ENCODE data around the gene KIAA0232. TPM values are rescaled to one million over a fixed set of nuclear protein-coding genes. Genes with fewer than 3 reads are reported as not detected.

KIAA0232 gene
- total and polyA plus RNA-seq, 10 donors, result 3.2 to 50.6 (median 34.5) TPM

GRCh38 chr4:6898763-6899162 is 116.2 kb downstream of the KIAA0232 start:
- peaks cover 0 to 32% (median 16%) of the 10 kb centered on the region in 6 donors for H3K4me1 ChIP-seq
- intact Hi-C loops (cut with DNase I; ENCODE audit: low total_unique reads), result no loop called here
- 52 to 71% (median 65%) methylated on average over 3 of the region's 3 CpGs for WGBS, 5 donors
- H3K9me3 ChIP-seq, result no peaks in the 10 kb centered on the region
- no peaks in the 10 kb centered on the region for H3K36me3 ChIP-seq
- H3K27me3 ChIP-seq (replicated peaks in 1 of 7), result no peaks in the 10 kb centered on the region
- peak overlapping the region; percentile 35 to 80 (median 62) for H3K27ac ChIP-seq
- peak; percentile 18 for DNase-seq
- no peak for TF ChIP-seq POLR2A (IDR thresholded peaks at IDR 0.05)
- no peak for TF ChIP-seq POLR2AphosphoS5 (IDR thresholded peaks at IDR 0.05)
- TF ChIP-seq CTCF (IDR thresholded peaks at IDR 0.05 in 8 of 11, conservative IDR thresholded peaks at IDR 0.05 in 3 of 11), result no peak
- H3K4me3 ChIP-seq, result no peak overlapping the region

DNA sequence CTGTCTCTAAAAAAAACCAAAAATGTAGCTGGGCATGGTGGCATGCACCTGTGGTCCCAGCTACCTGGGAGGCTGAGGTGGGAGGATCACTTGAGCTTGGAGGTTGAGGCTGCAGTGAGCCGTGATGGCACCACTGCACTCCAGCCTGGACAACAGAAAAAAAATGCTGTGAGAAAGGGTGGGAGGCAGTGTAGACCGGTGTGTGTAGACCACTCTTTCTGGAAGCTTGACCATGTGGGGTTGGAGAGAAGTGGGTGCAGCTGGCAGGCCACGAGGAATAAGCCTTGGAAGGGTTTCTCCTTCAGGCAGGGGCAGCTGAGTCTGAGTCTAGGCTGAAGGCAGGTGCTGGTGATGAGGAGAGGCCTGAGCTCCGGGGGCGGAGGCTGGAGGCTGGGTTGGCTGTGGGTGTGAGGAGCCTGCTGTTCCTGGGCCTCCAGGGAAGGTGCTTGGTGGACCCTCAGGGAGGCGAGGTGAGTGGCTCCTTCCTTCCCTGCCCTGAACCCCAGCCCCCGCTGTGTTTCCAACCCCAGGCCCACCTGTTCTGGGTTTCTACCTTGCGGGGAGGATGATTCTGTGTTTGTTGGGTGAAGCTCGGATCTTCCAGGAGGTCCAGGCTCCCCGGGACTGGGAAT is 117.8 kb downstream of the KIAA0232 start:
- 92 to 97% (median 96%) methylated on average over 10 of the region's 10 CpGs for WGBS, 5 donors
- intact Hi-C loops (cut with DNase I; ENCODE audit: low total_unique reads), result no loop called here

DNA sequence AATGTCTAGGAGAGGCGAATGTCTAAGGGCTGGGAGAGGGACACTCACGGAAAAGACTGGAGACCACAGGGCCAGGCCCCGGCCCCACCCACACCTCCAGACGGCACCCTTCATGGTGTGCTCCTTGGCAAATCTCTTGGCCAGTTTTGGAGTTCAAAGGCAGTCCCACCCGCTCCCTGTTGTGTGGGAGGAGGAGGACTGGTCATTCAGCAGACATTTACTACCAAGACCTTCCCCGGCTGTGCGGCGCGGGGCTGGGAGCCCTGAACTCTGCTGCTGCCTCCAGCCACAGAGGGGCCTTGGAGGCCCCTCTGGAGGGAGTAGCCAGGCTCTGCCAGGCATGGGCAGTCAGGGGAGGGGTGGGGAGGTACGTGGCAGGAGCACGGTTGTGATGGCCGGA is 118.4 kb downstream of the KIAA0232 start:
- Histone ChIP-seq H3K36me3 (no peaks in the 10 kb centered on the region), H3K4me1 (peaks cover 0 to 26% (median 12%) of the 10 kb centered on the region in 6 donors), H3K27me3 (replicated peaks in 1 of 7) (no peaks in the 10 kb centered on the region), H3K4me3 (no peak overlapping the region), H3K27ac (no peak overlapping the region), H3K9me3 (no peaks in the 10 kb centered on the region)
- peak; percentile 75 for DNase-seq
- WGBS, 5 donors, result 87 to 96% (median 93%) methylated on average over 12 of the region's 12 CpGs
- TF ChIP-seq POLR2AphosphoS5 (IDR thresholded peaks at IDR 0.05), result no peak
- TF ChIP-seq POLR2A (IDR thresholded peaks at IDR 0.05), result no peak
- no peak for TF ChIP-seq CTCF (IDR thresholded peaks at IDR 0.05 in 8 of 11, conservative IDR thresholded peaks at IDR 0.05 in 3 of 11)
- intact Hi-C loops (cut with DNase I; ENCODE audit: low total_unique reads), result no loop called here

More for the DNA sequence above, 117.8 kb downstream of the KIAA0232 start:
- Histone ChIP-seq H3K4me3 (no peak overlapping the region), H3K36me3 (no peaks in the 10 kb centered on the region), H3K27ac (peak overlapping the region in 6 of 8 donors; percentile 43 to 80 (median 64)), H3K9me3 (no peaks in the 10 kb centered on the region), H3K4me1 (peaks cover 0 to 26% (median 12%) of the 10 kb centered on the region in 6 donors), H3K27me3 (replicated peaks in 1 of 7) (no peaks in the 10 kb centered on the region)
- peak; percentile 69 for DNase-seq
- no peak for TF ChIP-seq POLR2AphosphoS5 (IDR thresholded peaks at IDR 0.05)

DNA sequence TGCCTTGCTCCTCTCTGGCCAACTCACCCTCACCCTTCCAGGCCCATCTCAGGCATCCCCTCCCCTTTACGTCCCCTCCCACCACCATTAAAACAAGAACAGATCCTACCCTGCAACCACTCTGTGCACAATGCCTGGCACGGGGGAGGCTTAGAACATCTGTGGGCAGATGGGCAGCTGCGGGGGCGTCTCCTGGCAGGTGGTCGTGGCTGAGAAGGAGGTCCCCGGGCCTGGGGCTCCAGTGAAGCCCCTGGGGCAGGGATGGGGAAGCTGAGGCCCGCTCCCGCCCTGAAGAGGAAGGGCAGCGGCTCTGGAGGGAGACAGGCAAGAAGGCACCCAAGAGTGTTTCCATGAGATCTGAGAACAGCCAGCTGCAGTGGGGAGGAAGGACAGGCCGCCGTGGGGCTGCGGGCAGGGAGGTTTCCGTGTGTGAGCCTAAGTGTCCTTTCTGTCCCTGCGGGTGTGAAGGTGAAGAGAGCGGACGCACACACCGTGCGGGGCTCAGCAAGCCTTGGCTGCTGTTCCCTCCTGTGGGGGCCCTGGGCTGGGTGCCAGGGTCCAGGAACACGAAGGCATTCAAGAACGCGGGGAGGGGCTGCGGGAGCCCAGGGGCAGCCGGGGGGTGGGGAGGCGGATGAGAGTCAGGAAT is 119.3 kb downstream of the KIAA0232 start:
- TF ChIP-seq POLR2A (IDR thresholded peaks at IDR 0.05) (no peak), CTCF (IDR thresholded peaks at IDR 0.05 in 8 of 11, conservative IDR thresholded peaks at IDR 0.05 in 3 of 11) (no peak), POLR2AphosphoS5 (IDR thresholded peaks at IDR 0.05) (no peak)
- no peak overlapping the region for H3K27ac ChIP-seq
- intact Hi-C loops (cut with DNase I; ENCODE audit: low total_unique reads), result no loop called here
- H3K27me3 ChIP-seq (replicated peaks in 1 of 7), result peaks cover 0 to 2% (median 0%) of the 10 kb centered on the region in 7 donors
- peak; percentile 65 for DNase-seq
- peaks cover 0 to 29% (median 12%) of the 10 kb centered on the region in 6 donors for H3K4me1 ChIP-seq
- 69 to 83% (median 71%) methylated on average over 23 to 24 of the region's 24 CpGs for WGBS, 5 donors
- H3K4me3 ChIP-seq, result no peak overlapping the region
- no peaks in the 10 kb centered on the region for H3K9me3 ChIP-seq
- no peaks in the 10 kb centered on the region for H3K36me3 ChIP-seq
